HepG2 (cell line): ENCODE measurements around the gene SMURF2. TPM values are rescaled to one million over a fixed set of nuclear protein-coding genes. Genes with fewer than 3 reads are reported as not detected.

ENCODE experiments used
- ARID2 ChIP-seq: sonication (generic); formaldehyde crosslinking; IDR thresholded peaks from 2 replicates; pipeline ENCODE4 v1.8.1; 2022; ENCODE audit warnings: mild to moderate bottlenecking, missing genetic modification reagents, borderline replicate concordance
- CREB3 ChIP-seq: sonication (generic); formaldehyde crosslinking; IDR thresholded peaks from 2 replicates; pipeline ENCODE4 v1.5.0; 2020; ENCODE audit warnings: missing genetic modification reagents
- HMG20B ChIP-seq: conservative IDR thresholded peaks from 2 replicates; pipeline ENCODE4 v1.6.1; 2016; ENCODE audit warnings: missing genetic modification reagents, missing compliant biosample characterization
- HNRNPK ChIP-seq: fragments of 200-400 bp; formaldehyde crosslinking; IDR thresholded peaks from 2 replicates; pipeline ENCODE4 v1.6.1; 2018; ENCODE audit warnings: low read length, low read depth, moderate library complexity, mild to moderate bottlenecking; ENCODE audit not compliant: poor library complexity, severe bottlenecking
- IRF9 ChIP-seq: sonication (generic); formaldehyde crosslinking; IDR thresholded peaks from 2 replicates; pipeline ENCODE4 v1.8.0; 2022; ENCODE audit warnings: missing genetic modification reagents, mild to moderate bottlenecking, borderline replicate concordance
- KAT7 ChIP-seq: IDR thresholded peaks from 2 replicates; pipeline ENCODE4 v1.6.1; 2018; ENCODE audit warnings: borderline replicate concordance, missing compliant biosample characterization
- MXD4 ChIP-seq: IDR thresholded peaks from 2 replicates; pipeline ENCODE4 v1.6.1; 2016; ENCODE audit warnings: mild to moderate bottlenecking, missing biosample characterization, missing genetic modification reagents
- ZBTB10 ChIP-seq: sonication (generic); formaldehyde crosslinking; IDR thresholded peaks from 2 replicates; pipeline ENCODE4 v1.4.0; 2020; ENCODE audit warnings: missing genetic modification reagents, borderline replicate concordance
- ZBTB34 ChIP-seq: sonication (generic); formaldehyde crosslinking; IDR thresholded peaks from 2 replicates; pipeline ENCODE4 v1.8.0; 2022; ENCODE audit warnings: mild to moderate bottlenecking, missing genetic modification reagents
- ZNF280D ChIP-seq: sonication (generic); formaldehyde crosslinking; IDR thresholded peaks from 2 replicates; pipeline ENCODE4 v1.5.1; 2020; ENCODE audit warnings: mild to moderate bottlenecking, missing genetic modification reagents
- ZNF333 ChIP-seq: sonication (generic); formaldehyde crosslinking; IDR thresholded peaks from 2 replicates; pipeline ENCODE4 v1.4.0; 2020; ENCODE audit warnings: mild to moderate bottlenecking, missing genetic modification reagents, borderline replicate concordance
- ZNF383 ChIP-seq: sonication (generic); formaldehyde crosslinking; IDR thresholded peaks from 2 replicates; pipeline ENCODE4 v1.4.0; 2020; ENCODE audit warnings: missing genetic modification reagents, mild to moderate bottlenecking, borderline replicate concordance
- ZNF432 ChIP-seq: sonication (generic); formaldehyde crosslinking; IDR thresholded peaks from 2 replicates; pipeline ENCODE4 v1.5.0; 2020; ENCODE audit warnings: missing genetic modification reagents, mild to moderate bottlenecking, borderline replicate concordance
- ZNF546 ChIP-seq: sonication (generic); formaldehyde crosslinking; conservative IDR thresholded peaks from 2 replicates; pipeline ENCODE4 v1.8.1; 2023; ENCODE audit warnings: mild to moderate bottlenecking, missing genetic modification reagents
- ZNF549 ChIP-seq: sonication (generic); formaldehyde crosslinking; IDR thresholded peaks from 2 replicates; pipeline ENCODE4 v1.5.0; 2020; ENCODE audit warnings: missing genetic modification reagents
- ZNF550 ChIP-seq: sonication (generic); formaldehyde crosslinking; IDR thresholded peaks from 2 replicates; pipeline ENCODE4 v1.4.0; 2020; ENCODE audit warnings: mild to moderate bottlenecking, missing genetic modification reagents, borderline replicate concordance
- ZNF75D ChIP-seq: sonication (generic); formaldehyde crosslinking; IDR thresholded peaks from 2 replicates; pipeline ENCODE4 v1.8.1; 2023; ENCODE audit warnings: missing genetic modification reagents, mild to moderate bottlenecking, borderline replicate concordance
- ZSCAN9 ChIP-seq: IDR thresholded peaks from 2 replicates; pipeline ENCODE4 v1.6.1; 2016; ENCODE audit warnings: borderline replicate concordance
- polyA plus RNA-seq, 8 experiments: library from polyadenylated mRNA; depleted of rRNA in 3 of 8; stranded (reverse) in 7 of 8; unstranded in 1 of 8; fragments of >200 nt; fragmentation: Illumina TruSeq in 4 of 8; extraction: Trizol in 4 of 8; gene quantifications; 2 replicates each; pipeline versions ENCODE4 v1.2.1 to v1.2.3, GENCODE V29; 2011 to 2016; ENCODE audit warnings: low read depth in 4 of 8, missing spikeins in 1 of 8, mixed read lengths in 1 of 8; ENCODE audit not compliant: insufficient read depth in 1 of 8
- total RNA-seq, 5 experiments: library from RNA; depleted of rRNA; stranded (reverse); fragments of >200 nt; fragmentation: Illumina TruSeq; extraction: Trizol; gene quantifications; 2 replicates each; pipeline ENCODE4 v1.2.3, GENCODE V29; 2016; ENCODE audit warnings: low read depth in 1 of 5

Gene SMURF2
- total and polyA plus RNA-seq, 2 of the 13 experiments (the other 11 are each of a cell fraction or from before 2014, with no cell fraction given) = 14.9 to 24.3 TPM

DNA sequence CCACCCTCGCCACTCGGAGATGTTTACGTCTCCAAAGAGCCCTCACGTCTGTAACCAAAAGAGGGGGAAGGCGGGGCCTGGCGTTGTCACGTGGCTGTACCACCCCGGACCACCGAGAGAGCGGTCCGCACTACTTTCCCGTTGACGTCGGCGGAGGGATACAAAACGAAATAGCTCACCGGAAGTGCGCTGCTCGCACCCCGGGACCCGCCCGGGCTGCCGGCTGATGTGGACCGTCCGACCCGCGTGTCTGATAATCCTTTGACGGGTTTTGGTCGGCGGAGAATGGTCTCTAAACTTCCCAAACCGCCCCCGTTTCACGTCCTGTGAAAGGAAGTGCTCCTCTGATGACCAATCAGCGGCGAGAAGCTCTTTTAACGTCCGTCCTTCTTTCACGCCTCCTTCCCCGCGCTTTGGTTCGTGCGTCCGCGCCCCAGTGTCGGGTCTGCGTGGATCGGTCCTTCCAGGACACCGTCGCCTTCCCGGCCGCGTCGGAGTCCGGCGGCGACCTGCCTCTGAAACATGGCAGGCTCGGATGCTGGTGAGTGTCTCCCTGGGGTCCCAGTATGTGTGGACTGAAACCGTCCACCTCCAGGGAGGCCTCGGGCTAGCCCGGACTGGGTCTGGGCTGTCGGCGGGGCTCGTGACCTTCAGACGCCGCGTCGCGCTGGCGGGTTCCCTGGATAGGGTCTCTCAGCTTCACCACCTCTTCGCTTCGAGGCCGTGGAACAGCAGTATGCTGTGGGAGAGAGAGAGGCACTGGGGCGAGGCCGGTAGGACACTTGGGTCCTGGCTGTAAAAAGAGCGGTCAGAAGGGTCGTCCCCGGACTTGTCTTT lies 155.3 kb downstream of the SMURF2 start, which contains the start of gene CEP95 (continued):
- TF ChIP-seq ZNF383 (CRISPR knock-in tag) (no peak; the same call in 1 of the 2 replicates), HMG20B (CRISPR knock-in tag) (no peak; the same call in 1 of the 2 replicates), ZNF546 (CRISPR knock-in tag) (peak; percentile 88; the same call in 1 of the 2 replicates), ZBTB34 (CRISPR knock-in tag) (no peak; the same call in 1 of the 2 replicates), ZNF75D (CRISPR knock-in tag) (no peak), CREB3 (CRISPR knock-in tag) (peak; percentile 88; the same call in 1 of the 2 replicates), ZNF432 (no peak), ZNF549 (CRISPR knock-in tag) (0 out of 2 replicates have a peak, but pooled peaks have one; percentile 19), ZNF333 (CRISPR knock-in tag) (peak; percentile 92), IRF9 (peak; percentile 93), ZNF550 (CRISPR knock-in tag) (no peak), ZNF280D (CRISPR knock-in tag) (no peak), KAT7 (CRISPR knock-in tag) (peak; percentile 45), ZSCAN9 (CRISPR knock-in tag) (peak; percentile 19; the same call in 1 of the 2 replicates), ZBTB10 (CRISPR knock-in tag) (no peak), HNRNPK (no peak), ARID2 (CRISPR knock-in tag) (0 out of 2 replicates have a peak, but pooled peaks have one; percentile 46), MXD4 (peak; percentile 84)
